ENCODE data around the gene TSC2.
"Not testable (repeated sequence)": the region's sequence is repeated elsewhere in the genome, so short reads cannot be mapped to it uniquely, and the experiment has no call there.

TSC2 gene

DNA sequence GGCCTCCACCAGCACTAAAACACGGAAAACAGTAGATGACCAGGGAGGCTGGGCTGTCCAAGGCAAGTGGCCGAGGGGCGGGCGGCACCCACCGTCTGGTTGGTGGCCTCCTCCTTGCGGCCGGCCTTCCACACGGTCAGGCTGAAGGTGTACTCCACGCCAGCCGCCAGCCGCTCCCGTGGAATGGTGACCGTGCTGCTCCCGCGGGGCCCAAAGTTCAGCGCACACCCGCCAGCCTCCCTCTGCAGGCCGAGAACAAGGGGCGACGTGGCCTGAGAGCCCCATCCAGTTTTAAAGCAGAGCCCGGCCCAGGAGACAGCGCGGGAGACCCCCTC is 60.0 kb downstream of the TSC2 start:
- not testable (repeated sequence) for DNase-seq

GRCh38 chr16:2108446-2109270 is 60.9 kb downstream of the TSC2 start:
- DNase-seq = not testable (repeated sequence)

GRCh38 chr16:2109271-2109580 is 61.4 kb downstream of the TSC2 start:
- not testable (repeated sequence) for DNase-seq

GRCh38 chr16:2109872-2110271 is 62.1 kb downstream of the TSC2 start:
- not testable (repeated sequence) for DNase-seq

GRCh38 chr16:2110332-2111008 is 62.7 kb downstream of the TSC2 start:
- DNase-seq = not testable (repeated sequence)

DNA sequence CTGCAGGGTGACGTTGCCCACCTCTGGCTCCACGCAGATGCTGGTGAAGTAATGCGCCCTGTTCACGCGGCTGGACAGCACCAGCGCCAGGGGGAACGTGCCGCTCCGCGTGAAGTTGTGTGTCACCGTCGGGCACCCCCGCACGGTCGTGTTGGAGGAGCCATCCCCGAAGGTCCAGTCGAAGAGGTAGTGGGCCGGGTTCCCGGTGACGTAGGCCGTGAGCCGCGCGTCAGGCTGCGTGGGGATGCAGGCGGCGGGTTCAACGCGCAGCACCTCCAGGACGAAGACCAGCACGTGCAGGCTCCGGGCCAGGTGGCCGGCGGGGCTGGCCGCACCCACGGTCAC is 63.2 kb downstream of the TSC2 start:
- DNase-seq = not testable (repeated sequence)

DNA sequence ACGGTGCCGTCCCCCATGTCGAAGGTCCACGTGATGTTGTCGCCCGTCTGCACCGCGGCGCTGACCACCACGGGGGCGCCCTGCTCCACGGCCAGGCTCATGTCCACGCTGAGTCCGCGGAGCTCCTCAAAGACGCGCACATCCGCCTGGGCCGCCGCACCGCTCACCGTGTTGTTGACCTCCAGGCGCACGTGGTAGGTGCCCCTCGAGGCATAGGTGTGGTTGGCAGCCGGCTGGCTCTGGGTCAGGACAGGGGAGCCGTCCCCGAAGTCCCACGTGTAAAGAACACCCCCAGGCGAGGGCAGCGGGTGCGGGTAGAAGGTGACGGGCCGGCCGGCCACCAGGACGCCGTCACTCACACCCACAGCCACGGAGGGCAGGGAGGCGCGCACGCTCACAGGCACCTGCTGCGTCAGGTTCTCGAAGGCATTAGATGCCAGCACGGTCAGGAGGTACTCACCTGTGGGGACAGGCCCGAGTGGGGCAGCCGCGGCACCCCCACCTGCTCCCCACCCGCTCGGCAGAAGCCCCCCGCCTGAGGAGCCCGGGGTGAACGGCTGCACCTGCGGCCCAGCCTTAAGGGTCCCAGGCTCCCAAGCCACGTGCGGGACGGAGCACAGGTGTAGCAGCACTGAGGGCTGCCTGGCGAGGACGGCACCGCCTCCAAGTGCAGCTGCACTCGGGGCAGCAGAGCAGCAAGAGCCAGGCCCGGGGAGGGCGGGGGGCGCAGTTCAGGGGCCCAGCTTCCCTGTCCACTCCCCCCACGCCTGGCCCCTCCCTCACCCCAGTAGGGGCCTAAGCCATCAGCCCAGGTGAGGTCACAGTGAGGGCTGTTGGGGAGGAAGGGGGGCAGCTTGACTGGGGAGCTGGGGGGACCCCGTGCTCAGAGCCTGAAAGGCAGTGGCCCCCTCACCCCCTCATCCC is 63.9 kb downstream of the TSC2 start:
- not testable (repeated sequence) for DNase-seq

DNA sequence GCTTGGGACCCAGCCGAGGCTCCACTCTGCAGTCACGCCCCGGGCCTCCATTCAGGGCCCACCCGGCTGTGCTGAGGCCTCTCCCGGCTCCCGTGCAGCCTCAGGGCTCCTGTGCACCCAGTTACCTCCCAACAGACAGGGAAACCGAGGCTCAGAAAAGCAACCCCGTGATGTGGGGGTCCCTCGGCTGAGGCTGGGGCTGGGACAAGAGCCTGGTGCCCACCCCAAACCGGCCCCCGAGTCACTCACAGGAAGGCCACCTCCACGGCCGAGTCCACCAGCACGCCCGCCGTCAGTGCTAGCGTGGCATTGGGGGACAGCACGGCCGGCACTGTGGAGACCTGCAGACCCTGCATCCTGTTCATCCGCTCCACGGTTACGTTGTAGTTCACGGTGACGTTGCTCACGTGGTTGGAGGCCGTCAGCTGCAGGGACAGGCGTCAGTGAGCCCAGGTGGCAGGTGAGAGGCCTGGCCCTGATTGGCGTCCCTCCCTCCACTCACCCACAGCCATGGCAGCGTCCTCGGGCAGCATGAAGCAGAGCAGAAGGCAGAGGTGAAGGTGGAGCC is 64.8 kb downstream of the TSC2 start:
- not testable (repeated sequence) for DNase-seq

DNA sequence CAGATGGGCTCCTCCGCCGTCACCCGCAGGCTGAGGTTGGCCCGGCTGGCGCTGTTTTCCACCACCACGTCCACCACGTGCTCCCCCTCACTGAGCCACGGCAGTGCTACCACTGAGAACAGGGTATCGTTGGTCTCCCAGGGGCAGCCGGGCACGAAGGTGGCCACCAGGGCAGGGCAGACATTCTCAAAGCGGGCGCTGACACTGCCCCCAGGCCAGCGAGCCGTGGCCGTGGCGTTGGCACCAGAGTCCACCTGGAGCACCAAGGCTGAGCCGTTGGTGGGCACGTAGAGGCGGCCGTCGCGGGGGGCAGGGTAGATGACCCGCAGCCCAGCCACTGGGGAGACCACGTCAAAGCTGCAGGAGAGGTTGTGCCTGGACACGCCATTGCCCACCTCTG is 66.4 kb downstream of the TSC2 start:
- DNase-seq = not testable (repeated sequence)

DNA sequence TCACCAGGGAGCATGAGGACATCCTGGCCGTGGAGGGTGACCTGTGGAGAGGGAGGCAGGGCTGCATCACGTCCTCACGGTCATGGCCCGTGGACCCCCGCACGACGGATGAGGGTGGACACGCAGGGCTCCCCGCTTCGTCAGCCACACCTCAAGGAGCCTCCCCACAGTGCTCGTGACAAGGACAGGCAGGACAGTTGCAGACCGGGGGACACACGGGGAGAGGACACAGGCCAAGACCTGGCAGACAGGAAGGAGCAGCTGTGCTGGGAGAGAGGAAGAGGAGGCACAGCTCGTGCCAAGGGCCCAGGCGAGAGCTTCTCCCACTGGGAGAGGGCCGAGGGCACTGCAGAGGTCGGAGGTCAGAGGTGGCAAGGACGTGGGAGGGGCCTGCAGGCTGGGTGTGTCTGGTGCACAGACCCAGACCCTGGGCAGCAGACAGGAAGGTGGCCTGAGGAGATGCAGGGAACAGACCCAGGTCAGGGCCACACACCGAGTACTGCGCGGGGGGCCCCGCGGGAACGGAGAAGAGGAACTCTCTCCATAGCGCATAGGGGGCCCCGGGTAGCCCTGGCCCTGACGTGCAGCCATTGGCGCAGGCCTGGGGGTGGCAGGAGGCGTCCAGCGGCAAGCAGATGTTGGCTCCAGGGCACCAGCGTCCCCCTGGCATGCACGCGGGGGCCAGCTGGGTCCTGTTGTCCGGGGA is 67.3 kb downstream of the TSC2 start:
- not testable (repeated sequence) for DNase-seq

- no peak for DNase-seq
Observed at GRCh38 chr16:2115591-2115973, 67.8 kb downstream of the TSC2 start.

DNA sequence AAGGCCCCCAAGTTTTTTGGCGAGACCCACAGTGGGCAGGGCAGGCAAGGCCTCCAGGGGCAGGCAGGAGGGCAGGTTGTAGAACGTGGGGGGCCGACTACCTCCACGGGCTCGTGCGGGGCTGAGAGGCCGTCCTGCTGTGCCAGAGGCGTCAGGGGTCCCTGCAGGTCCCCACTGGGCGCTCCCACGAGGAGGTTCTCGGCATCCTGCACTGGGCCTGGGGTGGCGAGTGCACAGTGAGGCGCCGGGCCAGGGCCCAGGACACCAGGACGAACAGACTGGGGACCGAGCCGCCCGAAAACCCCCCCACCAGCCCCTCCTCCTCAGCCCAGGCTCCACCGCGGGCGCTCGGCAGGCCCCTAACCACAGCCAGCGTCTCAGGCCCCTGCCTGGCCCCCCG is 68.6 kb downstream of the TSC2 start:
- DNase-seq = not testable (repeated sequence)

DNA sequence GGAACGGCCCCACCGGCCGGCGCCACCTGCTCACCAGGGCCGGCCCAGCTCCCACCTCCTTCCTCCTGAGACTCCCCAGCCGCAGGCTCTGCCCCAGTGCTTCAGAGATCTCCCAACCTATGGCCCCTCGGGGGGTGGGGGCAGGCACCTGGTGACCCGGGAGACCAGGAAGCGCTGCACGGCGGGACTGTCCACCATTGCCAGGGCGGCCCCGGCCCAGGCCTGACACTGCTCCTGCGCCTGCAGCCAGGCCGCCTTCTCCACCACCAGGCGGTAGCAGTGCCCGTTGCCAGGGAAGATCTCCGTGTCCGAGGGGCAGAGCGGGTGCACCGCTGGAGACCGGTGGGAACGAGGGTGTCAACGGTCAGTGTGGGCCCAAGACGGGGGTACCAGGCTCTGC is 69.6 kb downstream of the TSC2 start:
- not testable (repeated sequence) for DNase-seq

- not testable (repeated sequence) for DNase-seq
Observed at GRCh38 chr16:2117960-2118722, 70.4 kb downstream of the TSC2 start.

- not testable (repeated sequence) for DNase-seq
Observed at GRCh38 chr16:2121325-2121724, 73.5 kb downstream of the TSC2 start.

- no peak for DNase-seq
Observed at GRCh38 chr16:2121853-2122252, 74.1 kb downstream of the TSC2 start.

DNA sequence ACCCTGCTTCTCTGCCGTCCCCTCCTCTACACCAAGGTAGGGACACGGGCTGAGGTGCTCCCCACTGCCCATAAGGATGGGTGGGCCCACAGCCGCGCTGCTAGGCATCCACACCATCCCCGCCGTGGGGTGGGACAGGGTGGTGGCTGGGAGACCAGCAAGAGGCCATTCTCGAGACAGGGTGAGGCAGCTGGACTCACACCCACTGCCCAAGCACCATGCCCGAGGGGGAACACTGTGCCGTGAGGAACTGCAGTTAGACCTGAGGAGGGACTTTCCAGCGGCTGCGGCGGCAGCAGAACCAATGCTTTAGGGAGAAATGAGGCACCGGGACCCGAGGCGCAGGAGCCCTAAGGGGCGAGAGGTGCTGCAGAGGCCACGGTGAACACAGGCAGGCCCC is 74.6 kb downstream of the TSC2 start:
- DNase-seq = no peak

- DNase-seq = not testable (repeated sequence)
Observed at GRCh38 chr16:2122934-2123683, 75.3 kb downstream of the TSC2 start.

GRCh38 chr16:2123706-2124376 is 76.1 kb downstream of the TSC2 start:
- not testable (repeated sequence) for DNase-seq

DNA sequence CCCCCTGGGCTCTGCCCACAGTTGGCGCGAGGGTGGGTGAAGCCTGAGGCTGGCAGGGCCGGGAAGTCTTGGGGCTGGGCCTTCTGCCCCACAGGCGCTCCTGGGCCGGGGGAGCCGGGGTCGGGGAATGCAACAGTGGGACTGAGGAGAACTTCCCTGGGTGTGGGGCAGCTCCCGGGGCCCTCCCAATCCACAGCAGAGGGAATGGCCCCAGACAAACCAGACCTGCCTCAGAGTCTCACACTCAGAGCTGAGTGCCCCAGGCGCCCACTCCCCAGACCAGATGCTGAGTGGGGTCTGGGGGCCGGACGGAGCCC is 76.5 kb downstream of the TSC2 start:
- not testable (repeated sequence) for DNase-seq

Measured in activated CD8-positive, alpha-beta memory T cell treated with anti-CD3 and anti-CD28 coated beads, Interleukin-2, amount 50 U/mL, for 4 hours (primary cell).